ENCODE results near the gene OLIG2. TPM values are rescaled to one million over a fixed set of nuclear protein-coding genes. Genes with fewer than 3 reads are reported as not detected.

OLIG2 gene
- polyA plus RNA-seq, 1 experiment = not detected

DNA sequence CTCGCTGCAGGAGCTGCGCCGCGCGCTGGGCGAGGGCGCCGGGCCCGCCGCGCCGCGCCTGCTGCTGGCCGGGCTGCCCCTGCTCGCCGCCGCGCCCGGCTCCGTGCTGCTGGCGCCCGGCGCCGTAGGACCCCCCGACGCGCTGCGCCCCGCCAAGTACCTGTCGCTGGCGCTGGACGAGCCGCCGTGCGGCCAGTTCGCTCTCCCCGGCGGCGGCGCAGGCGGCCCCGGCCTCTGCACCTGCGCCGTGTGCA lies 44.9 kb downstream of the OLIG2 start:
- H3K27ac ChIP-seq (ENCODE audit: low read depth, low read length) = no peak overlapping the region
- POLR2A ChIA-PET = no interaction called here
- CTCF ChIA-PET = no interaction called here
- no peaks in the 10 kb centered on the region; the same call in 1 of the 2 replicates for H3K9me3 ChIP-seq (ENCODE audit: control insufficient read depth, insufficient read depth, low read length)
- peaks cover 84% of the 10 kb centered on the region for H3K27me3 ChIP-seq (ENCODE audit: control insufficient read depth, insufficient read depth, low read length)
- TF ChIP-seq, protein P1, sequence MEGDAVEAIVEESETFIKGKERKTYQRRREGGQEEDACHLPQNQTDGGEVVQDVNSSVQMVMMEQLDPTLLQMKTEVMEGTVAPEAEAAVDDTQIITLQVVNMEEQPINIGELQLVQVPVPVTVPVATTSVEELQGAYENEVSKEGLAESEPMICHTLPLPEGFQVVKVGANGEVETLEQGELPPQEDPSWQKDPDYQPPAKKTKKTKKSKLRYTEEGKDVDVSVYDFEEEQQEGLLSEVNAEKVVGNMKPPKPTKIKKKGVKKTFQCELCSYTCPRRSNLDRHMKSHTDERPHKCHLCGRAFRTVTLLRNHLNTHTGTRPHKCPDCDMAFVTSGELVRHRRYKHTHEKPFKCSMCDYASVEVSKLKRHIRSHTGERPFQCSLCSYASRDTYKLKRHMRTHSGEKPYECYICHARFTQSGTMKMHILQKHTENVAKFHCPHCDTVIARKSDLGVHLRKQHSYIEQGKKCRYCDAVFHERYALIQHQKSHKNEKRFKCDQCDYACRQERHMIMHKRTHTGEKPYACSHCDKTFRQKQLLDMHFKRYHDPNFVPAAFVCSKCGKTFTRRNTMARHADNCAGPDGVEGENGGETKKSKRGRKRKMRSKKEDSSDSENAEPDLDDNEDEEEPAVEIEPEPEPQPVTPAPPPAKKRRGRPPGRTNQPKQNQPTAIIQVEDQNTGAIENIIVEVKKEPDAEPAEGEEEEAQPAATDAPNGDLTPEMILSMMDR (IDR thresholded peaks at IDR 0.05; ENCODE audit: low read depth, low read length) = no peak
- DNase-seq (ENCODE audit: low read depth, low spot score) = no peak
- no peak overlapping the region for H3K4me3 ChIP-seq (ENCODE audit: low read depth, low read length)

DNA sequence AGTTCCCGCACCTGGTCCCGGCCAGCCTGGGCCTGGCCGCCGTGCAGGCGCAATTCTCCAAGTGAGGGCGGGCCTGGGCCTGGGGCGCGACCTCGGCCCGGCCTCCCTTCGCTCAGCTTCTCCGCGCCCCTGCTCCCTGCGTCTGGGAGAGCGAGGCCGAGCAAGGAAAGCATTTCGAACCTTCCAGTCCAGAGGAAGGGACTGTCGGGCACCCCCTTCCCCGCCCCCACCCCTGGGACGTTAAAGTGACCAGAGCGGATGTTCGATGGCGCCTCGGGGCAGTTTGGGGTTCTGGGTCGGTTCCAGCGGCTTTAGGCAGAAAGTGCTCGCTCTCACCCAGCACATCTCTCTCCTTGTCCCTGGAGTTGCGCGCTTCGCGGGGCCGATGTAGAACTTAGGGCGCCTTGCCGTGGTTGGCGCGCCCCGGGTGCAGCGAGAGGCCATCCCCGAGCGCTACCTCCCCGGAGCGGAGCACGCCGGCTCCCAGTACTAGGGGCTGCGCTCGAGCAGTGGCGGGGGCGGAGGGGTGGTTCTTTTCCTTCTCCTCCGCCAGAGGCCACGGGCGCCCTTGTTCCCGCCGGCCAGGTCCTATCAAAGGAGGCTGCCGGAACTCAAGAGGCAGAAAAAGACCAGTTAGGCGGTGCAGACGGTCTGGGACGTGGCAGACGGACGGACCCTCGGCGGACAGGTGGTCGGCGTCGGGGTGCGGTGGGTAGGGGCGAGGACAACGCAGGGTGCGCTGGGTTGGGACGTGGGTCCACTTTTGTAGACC lies 45.4 kb downstream of the OLIG2 start:
- TF ChIP-seq, protein P1 (IDR thresholded peaks at IDR 0.05; ENCODE audit: low read depth, low read length) = no peak
- Histone ChIP-seq H3K27me3 (ENCODE audit: control insufficient read depth, insufficient read depth, low read length) (peaks cover 84% of the 10 kb centered on the region), H3K27ac (ENCODE audit: low read depth, low read length) (no peak overlapping the region), H3K4me3 (ENCODE audit: low read depth, low read length) (no peak overlapping the region), H3K9me3 (ENCODE audit: control insufficient read depth, insufficient read depth, low read length) (no peaks in the 10 kb centered on the region; the same call in 1 of the 2 replicates)
- POLR2A ChIA-PET = no interaction called here
- CTCF ChIA-PET = no interaction called here
- DNase-seq (ENCODE audit: low read depth, low spot score) = no peak

DNA sequence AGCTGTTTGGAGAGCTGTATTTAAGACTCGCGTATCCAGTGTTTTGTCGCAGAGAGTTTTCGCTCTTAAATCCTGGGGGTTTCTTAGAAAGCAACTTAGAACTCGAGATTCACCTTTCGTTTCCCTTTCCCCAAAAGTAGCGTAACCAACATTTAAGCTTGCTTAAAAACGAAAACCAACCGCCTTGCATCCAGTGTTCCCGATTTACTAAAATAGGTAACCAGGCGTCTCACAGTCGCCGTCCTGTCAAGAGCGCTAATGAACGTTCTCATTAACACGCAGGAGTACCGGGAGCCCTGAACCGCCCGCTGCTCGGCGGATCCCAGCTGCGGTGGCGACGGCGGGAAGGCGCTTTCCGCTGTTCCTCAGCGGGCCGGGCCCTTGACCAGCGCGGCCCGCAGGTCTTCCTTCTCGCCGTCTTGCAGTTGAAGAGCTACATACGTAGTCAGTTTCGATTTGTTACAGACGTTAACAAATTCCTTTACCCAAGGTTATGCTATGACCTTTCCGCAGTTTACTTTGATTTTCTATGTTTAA lies 46.1 kb downstream of the OLIG2 start:
- no peak for DNase-seq (ENCODE audit: low read depth, low spot score)
- ChIA-PET CTCF (interaction anchor here (1.0 kb wide), 1 partner anchor 55 kb away, joined by 3 read pairs; no protein-coding TSS in a partner anchor), POLR2A (no interaction called here)
- H3K4me3 ChIP-seq (ENCODE audit: low read depth, low read length) = peak overlapping the region; percentile 34
- H3K27me3 ChIP-seq (ENCODE audit: control insufficient read depth, insufficient read depth, low read length) = peaks cover 84% of the 10 kb centered on the region
- TF ChIP-seq, protein P1 (IDR thresholded peaks at IDR 0.05; ENCODE audit: low read depth, low read length) = no peak
- no peaks in the 10 kb centered on the region; the same call in 1 of the 2 replicates for H3K9me3 ChIP-seq (ENCODE audit: control insufficient read depth, insufficient read depth, low read length)
- H3K27ac ChIP-seq (ENCODE audit: low read depth, low read length) = no peak overlapping the region

DNA sequence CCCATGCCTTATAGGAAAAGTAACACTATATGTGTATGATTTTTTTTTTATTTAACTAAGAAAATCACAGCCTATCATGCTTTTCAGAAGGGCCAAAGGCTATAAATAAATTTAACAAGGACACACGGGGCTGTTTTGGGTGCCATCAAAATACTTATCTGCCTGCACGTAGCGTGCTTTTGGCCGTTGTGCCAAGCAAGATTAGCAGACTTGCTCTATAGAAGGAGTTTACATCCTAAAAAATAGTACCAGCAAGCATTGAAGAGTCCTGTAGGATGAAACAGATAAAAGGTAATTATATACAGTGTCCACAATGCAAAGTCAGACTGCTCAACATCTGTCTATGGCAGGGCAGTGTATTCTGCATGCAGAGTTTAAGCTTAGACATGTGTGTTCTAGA lies 47.9 kb downstream of the OLIG2 start:
- Histone ChIP-seq H3K27me3 (ENCODE audit: control insufficient read depth, insufficient read depth, low read length) (peaks cover 76% of the 10 kb centered on the region), H3K27ac (ENCODE audit: low read depth, low read length) (no peak overlapping the region), H3K9me3 (ENCODE audit: control insufficient read depth, insufficient read depth, low read length) (no peaks in the 10 kb centered on the region; the same call in 1 of the 2 replicates), H3K4me3 (ENCODE audit: low read depth, low read length) (no peak overlapping the region)
- TF ChIP-seq, protein P1 (IDR thresholded peaks at IDR 0.05; ENCODE audit: low read depth, low read length) = no peak
- DNase-seq (ENCODE audit: low read depth, low spot score) = no peak
- POLR2A ChIA-PET = no interaction called here
- CTCF ChIA-PET = no interaction called here

DNA sequence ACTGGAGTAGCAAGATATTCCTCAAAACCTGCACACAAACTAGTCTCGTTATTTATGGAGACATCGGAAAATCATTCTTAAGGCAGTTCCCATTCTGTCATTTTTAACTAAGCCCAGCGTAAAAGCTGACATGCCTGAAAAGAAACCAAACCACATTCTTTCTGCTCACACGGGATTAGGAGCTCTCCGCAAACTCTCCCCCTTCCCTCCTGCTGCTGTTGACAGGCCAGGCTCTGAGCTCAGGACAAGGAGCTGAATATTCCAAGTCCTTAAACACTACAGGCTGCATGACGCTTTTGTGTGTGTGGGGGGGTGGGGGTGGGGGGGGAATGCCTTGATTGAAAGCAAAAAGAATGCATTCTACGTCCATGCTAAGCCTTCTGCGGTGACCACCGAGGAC lies 49.4 kb downstream of the OLIG2 start:
- H3K9me3 ChIP-seq (ENCODE audit: control insufficient read depth, insufficient read depth, low read length) = no peaks in the 10 kb centered on the region; the same call in 1 of the 2 replicates
- H3K27me3 ChIP-seq (ENCODE audit: control insufficient read depth, insufficient read depth, low read length) = peaks cover 64% of the 10 kb centered on the region
- TF ChIP-seq, protein P1 (IDR thresholded peaks at IDR 0.05; ENCODE audit: low read depth, low read length) = no peak
- POLR2A ChIA-PET = no interaction called here
- DNase-seq (ENCODE audit: low read depth, low spot score) = no peak
- CTCF ChIA-PET = no interaction called here
- no peak overlapping the region for H3K27ac ChIP-seq (ENCODE audit: low read depth, low read length)
- no peak overlapping the region for H3K4me3 ChIP-seq (ENCODE audit: low read depth, low read length)
